NCI-H2029 treated with DMSO at 0.1 percent for 48 hours (cell line): ENCODE data around the gene PEAK1.

Experiments used
- DNase-seq: peaks from one replicate; lab custom pipeline; 2025; lab: John Stamatoyannopoulos, UW

Gene PEAK1

DNA sequence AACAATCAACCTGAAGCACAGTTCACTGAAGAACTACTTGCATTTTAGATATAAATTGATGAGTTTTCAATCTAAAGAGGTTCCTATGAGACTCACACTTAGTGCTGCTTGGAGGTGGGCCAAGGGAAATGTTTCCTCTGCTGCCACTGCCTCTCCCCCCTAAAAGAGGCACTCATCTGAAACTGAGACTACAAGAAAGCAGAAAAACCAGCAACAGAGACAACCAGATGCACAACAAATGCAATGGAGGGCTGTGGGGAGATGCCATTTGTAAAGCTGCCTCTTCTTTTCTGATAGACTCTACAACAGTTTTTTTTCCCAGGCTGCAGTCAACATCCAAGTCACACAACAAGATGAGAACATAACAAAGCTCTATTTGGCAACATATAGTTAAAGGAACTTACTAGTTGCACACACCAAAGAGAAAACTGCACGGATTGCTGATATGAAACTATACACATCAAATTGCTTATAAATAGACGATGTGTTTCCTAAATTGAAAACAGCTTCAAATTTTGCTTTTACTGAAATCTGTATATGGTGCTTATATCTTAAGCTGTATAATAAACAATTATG lies 360.0 kb downstream of the PEAK1 start:
- no peak for DNase-seq

DNA sequence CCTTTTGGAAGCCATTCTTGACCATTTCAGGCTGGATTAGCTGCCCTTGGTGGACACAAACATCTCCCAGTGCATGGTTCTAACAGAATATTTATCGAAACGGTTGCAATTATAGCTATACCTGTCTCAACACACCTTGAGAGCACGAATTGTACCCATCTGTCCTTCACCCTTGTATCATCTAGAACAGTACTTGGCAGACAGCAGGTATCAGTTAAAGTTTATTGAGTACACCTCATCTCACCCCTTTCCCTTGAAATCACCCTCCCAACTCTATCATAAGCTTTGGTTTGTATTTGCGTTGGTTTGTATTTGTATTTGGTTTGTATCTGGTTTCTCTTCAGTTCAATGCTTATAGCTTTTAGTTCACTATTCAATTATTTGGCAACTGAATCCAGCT lies 361.4 kb downstream of the PEAK1 start:
- no peak for DNase-seq

DNA sequence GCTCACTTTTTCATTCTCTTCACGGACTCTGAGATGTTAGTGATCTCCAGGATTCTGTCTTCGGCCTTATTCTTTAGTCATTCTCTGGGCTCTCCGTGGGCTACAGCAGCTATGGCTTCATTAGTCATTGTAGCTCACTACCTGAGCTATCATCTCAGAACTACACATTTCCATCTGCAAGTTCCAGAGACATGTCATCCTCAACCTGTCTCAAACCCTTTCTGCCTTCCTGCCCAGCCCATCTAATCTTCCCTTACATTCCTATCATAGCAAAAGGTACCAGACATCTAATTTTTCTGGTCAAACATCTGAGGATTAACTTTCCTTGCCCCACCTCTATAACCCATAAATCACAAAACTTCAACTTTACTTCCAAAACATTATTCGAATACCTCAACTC lies 362.2 kb downstream of the PEAK1 start:
- DNase-seq, result no peak

DNA sequence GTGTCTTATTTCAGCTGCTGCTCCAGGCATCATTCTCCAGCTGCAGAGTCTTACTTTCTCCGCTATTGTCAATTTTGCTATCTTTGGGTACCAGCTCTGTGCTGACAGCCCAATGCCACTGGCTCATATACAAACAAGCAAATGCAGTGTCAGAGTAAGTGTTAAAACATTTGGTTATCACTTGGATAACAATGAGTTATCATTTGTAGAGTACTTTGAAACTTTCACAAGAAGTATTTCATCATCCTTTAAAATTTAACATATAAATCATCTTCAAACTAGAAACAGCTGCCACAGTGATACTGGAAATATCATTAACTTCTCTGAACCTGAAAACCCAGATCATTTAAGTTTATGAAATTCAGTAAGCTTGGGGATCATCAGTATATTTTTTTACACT lies 362.8 kb downstream of the PEAK1 start:
- no peak for DNase-seq

GRCh38 chr15:77053709-77054108 lies 366.2 kb downstream of the PEAK1 start:
- DNase-seq, result no peak

- no peak for DNase-seq
Observed at GRCh38 chr15:77052556-77052955, 367.3 kb downstream of the PEAK1 start.
